Activated CD8-positive, alpha-beta memory T cell treated with anti-CD3 and anti-CD28 coated beads for 1 hour (primary cell): ENCODE measurements around the gene TNNC1.

Experiments used
- DNase-seq, 2 donors: peaks; one replicate each; pipeline ENCODE4 v3.0.0-alpha.2; 2020; ENCODE audit warnings: low read depth in 1 of 2; ENCODE audit errors: extremely low read depth in 1 of 2

TNNC1 gene

DNA sequence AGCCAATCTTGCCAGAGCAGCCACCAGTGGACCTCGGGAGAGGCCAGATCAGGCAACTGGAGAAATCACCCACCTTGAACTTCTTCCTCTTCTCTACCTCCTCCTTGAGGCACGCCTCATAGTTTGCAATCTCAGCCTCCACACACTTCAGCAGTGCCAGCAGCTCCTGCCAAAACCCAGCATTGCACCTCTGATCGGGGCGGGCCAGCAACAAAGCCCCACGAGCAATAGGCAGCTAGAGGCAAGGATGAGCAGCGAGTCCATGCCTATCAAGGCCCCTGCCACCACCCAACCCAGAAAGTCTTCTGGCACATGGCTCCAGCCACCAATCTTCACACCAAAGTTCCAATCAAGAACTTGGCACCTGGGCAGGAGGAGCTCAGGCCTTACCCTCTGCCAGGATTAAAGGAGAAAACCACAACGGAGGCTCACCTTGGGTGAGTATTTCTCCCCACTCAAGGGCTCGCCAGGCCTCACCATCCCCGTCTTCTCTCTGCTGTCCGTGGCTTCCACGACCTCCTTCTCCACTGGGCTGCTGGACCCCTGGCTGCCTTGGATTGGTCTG lies 51.1 kb downstream of the TNNC1 start:
- DNase-seq, result no peak

DNA sequence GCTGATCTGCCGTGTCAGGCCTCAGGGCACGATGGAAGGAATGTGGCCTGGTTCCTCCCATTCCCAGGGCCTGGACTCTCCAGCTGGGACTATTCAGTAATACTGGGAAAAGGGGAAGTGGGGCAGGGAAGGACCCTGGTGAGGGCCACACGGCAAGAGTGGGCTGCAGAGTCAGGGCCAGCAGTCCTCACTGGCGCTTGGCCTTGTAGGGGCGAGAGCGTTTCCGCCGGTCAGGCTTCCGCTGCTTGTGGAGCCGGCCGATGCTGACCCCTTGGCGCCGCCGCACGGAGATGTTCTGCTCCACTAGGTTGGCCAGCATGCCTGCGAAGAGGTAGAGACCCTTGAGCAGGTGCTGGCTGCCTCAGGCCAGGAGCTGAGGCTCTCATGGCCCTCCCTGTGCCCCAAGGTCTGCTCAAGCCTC lies 51.7 kb downstream of the TNNC1 start:
- DNase-seq, result no peak

DNA sequence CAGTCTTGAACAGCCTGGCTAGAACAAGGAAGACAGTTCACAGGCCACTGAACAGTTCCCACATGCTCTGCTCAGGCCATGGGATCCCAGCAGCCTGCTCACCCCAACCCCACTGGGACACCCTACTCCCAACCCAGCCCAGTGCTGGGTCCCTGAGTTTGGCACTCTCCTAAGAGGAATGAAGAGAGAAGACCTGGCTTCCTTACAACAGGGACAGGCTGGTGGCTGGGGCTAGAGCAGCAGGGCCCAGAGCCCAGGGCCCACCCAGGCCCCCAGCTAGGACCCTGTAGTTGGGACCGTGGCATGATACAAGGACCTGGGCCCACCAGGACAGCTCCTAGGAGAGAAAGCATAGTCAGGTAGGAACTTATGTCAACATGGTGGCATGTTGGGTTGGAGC lies 52.3 kb downstream of the TNNC1 start:
- no peak for DNase-seq
